ENCODE data around the gene MYOCD. TPM values are rescaled to one million over a fixed set of nuclear protein-coding genes. Genes with fewer than 3 reads are reported as not detected.
"Not testable (repeated sequence)": the region's sequence is repeated elsewhere in the genome, so short reads cannot be mapped to it uniquely, and the experiment has no call there.

MYOCD gene
- total RNA-seq, 1 donor from 2014 or later = 8.7 TPM

DNA sequence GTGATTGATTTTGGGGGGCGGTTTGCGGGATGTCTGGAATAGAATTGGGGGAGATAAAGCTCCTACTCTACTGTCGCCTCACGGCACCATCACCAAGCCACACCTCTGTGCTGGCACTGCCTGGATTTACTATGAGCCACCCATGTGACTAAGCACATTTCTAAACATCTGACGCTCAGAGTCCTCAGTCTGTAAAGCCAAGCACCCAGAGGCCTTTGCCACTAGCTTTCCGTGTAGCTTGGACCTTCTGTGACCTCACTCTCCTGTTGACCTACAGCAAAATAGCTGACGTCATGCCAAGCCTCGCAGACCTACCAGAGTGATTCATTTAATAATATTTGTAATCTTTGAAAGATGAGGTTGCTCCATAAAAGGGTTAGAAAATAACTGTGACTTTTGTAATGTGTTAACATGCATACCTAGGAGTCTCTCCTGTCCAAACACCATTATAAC is 38.5 kb upstream of the MYOCD start:
- Mint-ChIP-seq H3K27me3 (peaks cover 3% of the 10 kb centered on the region), H3K27ac (no peak overlapping the region), H3K9me3 (no peaks in the 10 kb centered on the region), H3K36me3 (ENCODE audit: low read depth) (no peaks in the 10 kb centered on the region), H3K4me3 (no peak overlapping the region), H3K4me1 (no peaks in the 10 kb centered on the region)
- POLR2A ChIA-PET = no interaction called here
- DNase-seq (no peak), ATAC-seq (ENCODE audit: low read depth) (no peak)
- CTCF ChIA-PET = no interaction called here
- intact Hi-C loops (cut with micrococcal nuclease) = no loop called here
- TF ChIP-seq, protein P1, sequence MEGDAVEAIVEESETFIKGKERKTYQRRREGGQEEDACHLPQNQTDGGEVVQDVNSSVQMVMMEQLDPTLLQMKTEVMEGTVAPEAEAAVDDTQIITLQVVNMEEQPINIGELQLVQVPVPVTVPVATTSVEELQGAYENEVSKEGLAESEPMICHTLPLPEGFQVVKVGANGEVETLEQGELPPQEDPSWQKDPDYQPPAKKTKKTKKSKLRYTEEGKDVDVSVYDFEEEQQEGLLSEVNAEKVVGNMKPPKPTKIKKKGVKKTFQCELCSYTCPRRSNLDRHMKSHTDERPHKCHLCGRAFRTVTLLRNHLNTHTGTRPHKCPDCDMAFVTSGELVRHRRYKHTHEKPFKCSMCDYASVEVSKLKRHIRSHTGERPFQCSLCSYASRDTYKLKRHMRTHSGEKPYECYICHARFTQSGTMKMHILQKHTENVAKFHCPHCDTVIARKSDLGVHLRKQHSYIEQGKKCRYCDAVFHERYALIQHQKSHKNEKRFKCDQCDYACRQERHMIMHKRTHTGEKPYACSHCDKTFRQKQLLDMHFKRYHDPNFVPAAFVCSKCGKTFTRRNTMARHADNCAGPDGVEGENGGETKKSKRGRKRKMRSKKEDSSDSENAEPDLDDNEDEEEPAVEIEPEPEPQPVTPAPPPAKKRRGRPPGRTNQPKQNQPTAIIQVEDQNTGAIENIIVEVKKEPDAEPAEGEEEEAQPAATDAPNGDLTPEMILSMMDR (IDR thresholded peaks at IDR 0.05) = no peak

DNA sequence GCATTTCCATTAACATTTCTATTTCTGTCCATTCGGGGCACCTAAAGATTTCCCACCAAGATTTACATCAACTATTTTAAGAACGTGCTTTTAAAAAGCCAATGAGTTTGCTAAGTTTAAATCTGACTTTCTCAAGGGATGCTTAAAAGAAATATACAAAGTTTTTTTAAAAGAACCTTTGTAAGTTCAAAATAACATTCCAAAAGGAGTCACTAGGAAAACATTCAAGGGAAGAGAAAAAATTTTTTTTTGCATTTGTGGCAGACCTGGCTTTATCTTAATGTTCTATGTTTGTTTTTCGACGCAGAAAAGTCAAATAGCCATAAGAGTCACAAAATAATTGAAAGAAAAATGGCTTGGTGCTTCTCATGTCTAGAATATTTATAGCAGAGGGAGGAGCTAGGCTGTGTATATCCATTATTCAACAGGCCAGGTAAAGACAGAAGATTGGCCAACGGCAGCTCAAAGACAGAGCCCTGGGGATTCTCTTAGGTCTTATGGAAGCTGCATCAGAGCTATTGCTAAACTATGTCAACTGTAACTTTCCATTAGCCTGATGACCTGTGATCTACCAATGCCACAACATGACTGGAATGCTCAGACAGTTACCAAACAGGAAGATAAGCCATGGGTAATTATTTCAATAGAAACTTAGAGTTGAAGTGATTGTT is 37.8 kb upstream of the MYOCD start:
- ChIA-PET CTCF (no interaction called here), POLR2A (no interaction called here)
- H3K4me1 Mint-ChIP-seq = no peaks in the 10 kb centered on the region
- peaks cover 3% of the 10 kb centered on the region for H3K27me3 Mint-ChIP-seq
- no peak overlapping the region for H3K27ac Mint-ChIP-seq
- no peaks in the 10 kb centered on the region for H3K36me3 Mint-ChIP-seq (ENCODE audit: low read depth)
- no peak overlapping the region for H3K4me3 Mint-ChIP-seq
- DNase-seq (no peak), ATAC-seq (ENCODE audit: low read depth) (no peak)
- intact Hi-C loops (cut with micrococcal nuclease) = no loop called here
- no peaks in the 10 kb centered on the region for H3K9me3 Mint-ChIP-seq
- TF ChIP-seq, protein P1 (IDR thresholded peaks at IDR 0.05) = no peak

GRCh38 chr17:12631076-12631475 is 34.6 kb upstream of the MYOCD start:
- CTCF ChIA-PET = no interaction called here
- DNase-seq = no peak
- Mint-ChIP-seq H3K27ac (no peak overlapping the region), H3K36me3 (ENCODE audit: low read depth) (no peaks in the 10 kb centered on the region), H3K27me3 (peaks cover 7% of the 10 kb centered on the region), H3K4me3 (no peak overlapping the region), H3K9me3 (no peaks in the 10 kb centered on the region), H3K4me1 (no peaks in the 10 kb centered on the region)
- no peak for ATAC-seq (ENCODE audit: low read depth)
- intact Hi-C loops (cut with micrococcal nuclease) = no loop called here
- POLR2A ChIA-PET = no interaction called here
- TF ChIP-seq, protein P1 (IDR thresholded peaks at IDR 0.05) = no peak

- Mint-ChIP-seq H3K4me3 (no peak overlapping the region), H3K36me3 (ENCODE audit: low read depth) (no peaks in the 10 kb centered on the region), H3K9me3 (peaks cover 5% of the 10 kb centered on the region), H3K27me3 (peaks cover 7% of the 10 kb centered on the region), H3K27ac (no peak overlapping the region), H3K4me1 (no peaks in the 10 kb centered on the region)
- TF ChIP-seq, protein P1 (IDR thresholded peaks at IDR 0.05) = no peak
- DNase-seq (no peak), ATAC-seq (ENCODE audit: low read depth) (no peak)
- ChIA-PET CTCF (no interaction called here), POLR2A (no interaction called here)
- intact Hi-C loops (cut with micrococcal nuclease) = no loop called here
These were observed 32.9 kb upstream of the MYOCD start for GRCh38 chr17:12632785-12633184.

DNA sequence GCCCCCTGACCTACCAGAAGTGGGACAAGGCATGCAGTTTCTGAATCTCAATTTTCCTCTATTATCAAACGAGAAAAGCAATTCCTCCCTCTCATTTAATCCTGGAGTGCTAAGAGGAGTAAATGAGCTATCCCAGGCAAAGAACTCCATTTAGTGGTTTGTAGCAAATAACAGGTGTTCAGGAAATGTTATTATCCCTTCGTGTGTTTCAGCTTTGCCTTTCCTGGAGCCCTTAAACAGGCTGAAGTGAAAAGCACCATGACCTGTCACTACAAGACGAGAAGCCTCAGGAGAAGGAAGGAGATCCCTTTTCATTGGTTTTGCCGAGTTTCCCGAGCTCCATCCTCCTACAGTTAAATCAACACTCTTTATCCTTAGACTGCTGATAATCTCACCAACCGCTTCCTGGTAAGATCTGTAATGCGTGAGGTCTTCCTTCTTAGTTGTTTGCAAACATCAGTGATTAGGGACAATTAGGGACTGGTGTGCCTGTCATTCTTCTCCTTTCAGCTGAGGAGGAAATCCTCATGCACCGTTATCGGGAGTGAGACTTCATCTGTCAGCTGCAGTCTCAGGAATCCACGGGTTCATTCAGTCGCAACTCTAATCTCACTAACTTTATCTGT is 30.8 kb upstream of the MYOCD start:
- Mint-ChIP-seq H3K9me3 (peaks cover 5% of the 10 kb centered on the region), H3K4me3 (no peak overlapping the region), H3K27ac (no peak overlapping the region), H3K36me3 (ENCODE audit: low read depth) (no peaks in the 10 kb centered on the region), H3K27me3 (peaks cover 7% of the 10 kb centered on the region), H3K4me1 (no peaks in the 10 kb centered on the region)
- no peak for DNase-seq
- ChIA-PET POLR2A (no interaction called here), CTCF (no interaction called here)
- intact Hi-C loops (cut with micrococcal nuclease) = no loop called here
- no peak for ATAC-seq (ENCODE audit: low read depth)
- TF ChIP-seq, protein P1 (IDR thresholded peaks at IDR 0.05) = no peak

GRCh38 chr17:12635996-12636395 is 29.7 kb upstream of the MYOCD start:
- intact Hi-C loops (cut with micrococcal nuclease); H3K9me3 Mint-ChIP-seq; DNase-seq; CTCF ChIA-PET; ATAC-seq (ENCODE audit: low read depth); H3K4me1 Mint-ChIP-seq; H3K4me3 Mint-ChIP-seq; H3K27me3 Mint-ChIP-seq; H3K27ac Mint-ChIP-seq; POLR2A ChIA-PET; H3K36me3 Mint-ChIP-seq (ENCODE audit: low read depth): not testable (repeated sequence)
